ENCODE data around the gene LRRC4C. TPM values are rescaled to one million over a fixed set of nuclear protein-coding genes. Genes with fewer than 3 reads are reported as not detected.

Gene LRRC4C
- total RNA-seq, 1 experiment from 2014 or later: 0.72 TPM

- TF ChIP-seq STAT6 (CRISPR knock-in tag; conservative IDR thresholded peaks at IDR 0.05; ENCODE audit: low read depth): no peak
Measured at GRCh38 chr11:41042688-41043087, 416.8 kb downstream of the LRRC4C start (continued).

GRCh38 chr11:41040474-41040873, 419.0 kb downstream of the LRRC4C start:
- ChIA-PET POLR2A (no interaction called here), CTCF (no interaction called here)
- Mint-ChIP-seq H3K36me3 (no peaks in the 10 kb centered on the region), H3K27me3 (ENCODE audit: low read depth) (no peaks in the 10 kb centered on the region), H3K9me3 (peaks cover 3% of the 10 kb centered on the region; the same call in 1 of the 2 replicates), H3K4me3 (no peak overlapping the region), H3K4me1 (peaks cover 42% of the 10 kb centered on the region), H3K27ac (no peak overlapping the region)
- TF ChIP-seq OVOL2 (CRISPR knock-in tag; IDR thresholded peaks at IDR 0.05; ENCODE audit: borderline replicate concordance) (no peak), USF2 (CRISPR knock-in tag; IDR thresholded peaks at IDR 0.05) (no peak), SMAD3 (CRISPR knock-in tag; IDR thresholded peaks at IDR 0.05; ENCODE audit: borderline replicate concordance) (no peak), STAT6 (CRISPR knock-in tag; conservative IDR thresholded peaks at IDR 0.05; ENCODE audit: low read depth) (no peak), ZNF317 (CRISPR knock-in tag; IDR thresholded peaks at IDR 0.05; ENCODE audit: borderline replicate concordance, low read depth) (no peak)
- TF ChIP-seq, protein P1, sequence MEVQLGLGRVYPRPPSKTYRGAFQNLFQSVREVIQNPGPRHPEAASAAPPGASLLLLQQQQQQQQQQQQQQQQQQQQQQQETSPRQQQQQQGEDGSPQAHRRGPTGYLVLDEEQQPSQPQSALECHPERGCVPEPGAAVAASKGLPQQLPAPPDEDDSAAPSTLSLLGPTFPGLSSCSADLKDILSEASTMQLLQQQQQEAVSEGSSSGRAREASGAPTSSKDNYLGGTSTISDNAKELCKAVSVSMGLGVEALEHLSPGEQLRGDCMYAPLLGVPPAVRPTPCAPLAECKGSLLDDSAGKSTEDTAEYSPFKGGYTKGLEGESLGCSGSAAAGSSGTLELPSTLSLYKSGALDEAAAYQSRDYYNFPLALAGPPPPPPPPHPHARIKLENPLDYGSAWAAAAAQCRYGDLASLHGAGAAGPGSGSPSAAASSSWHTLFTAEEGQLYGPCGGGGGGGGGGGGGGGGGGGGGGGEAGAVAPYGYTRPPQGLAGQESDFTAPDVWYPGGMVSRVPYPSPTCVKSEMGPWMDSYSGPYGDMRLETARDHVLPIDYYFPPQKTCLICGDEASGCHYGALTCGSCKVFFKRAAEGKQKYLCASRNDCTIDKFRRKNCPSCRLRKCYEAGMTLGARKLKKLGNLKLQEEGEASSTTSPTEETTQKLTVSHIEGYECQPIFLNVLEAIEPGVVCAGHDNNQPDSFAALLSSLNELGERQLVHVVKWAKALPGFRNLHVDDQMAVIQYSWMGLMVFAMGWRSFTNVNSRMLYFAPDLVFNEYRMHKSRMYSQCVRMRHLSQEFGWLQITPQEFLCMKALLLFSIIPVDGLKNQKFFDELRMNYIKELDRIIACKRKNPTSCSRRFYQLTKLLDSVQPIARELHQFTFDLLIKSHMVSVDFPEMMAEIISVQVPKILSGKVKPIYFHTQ (CRISPR knock-in tag; IDR thresholded peaks at IDR 0.05): no peak
- ATAC-seq (no peak), DNase-seq (ENCODE audit: low spot score) (no peak)

DNA sequence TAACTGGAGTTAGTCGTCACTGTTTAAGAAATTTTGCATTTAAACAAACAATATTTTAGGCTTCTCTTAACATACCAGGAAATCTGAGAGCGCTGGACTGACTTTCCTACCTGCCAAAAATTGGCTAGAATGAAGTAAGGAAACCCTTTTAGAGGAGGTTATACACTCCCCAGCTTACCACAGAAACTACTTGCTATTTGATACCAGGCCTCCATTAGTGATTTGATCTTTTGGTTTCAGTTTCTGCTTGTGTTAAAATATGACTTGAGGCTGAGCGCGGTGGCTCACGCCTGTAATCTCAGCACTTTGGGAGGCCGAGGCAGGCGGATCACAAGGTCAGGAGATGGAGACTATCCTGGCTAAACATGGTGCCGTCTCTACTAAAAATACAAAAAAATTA, 419.9 kb downstream of the LRRC4C start:
- H3K4me3 Mint-ChIP-seq: no peak overlapping the region
- no peaks in the 10 kb centered on the region for H3K27me3 Mint-ChIP-seq (ENCODE audit: low read depth)
- peaks cover 3% of the 10 kb centered on the region; the same call in 1 of the 2 replicates for H3K9me3 Mint-ChIP-seq
- ATAC-seq (no peak), DNase-seq (ENCODE audit: low spot score) (no peak)
- H3K4me1 Mint-ChIP-seq: peaks cover 35% of the 10 kb centered on the region
- ChIA-PET POLR2A (no interaction called here), CTCF (no interaction called here)
- no peaks in the 10 kb centered on the region for H3K36me3 Mint-ChIP-seq
- no peak for TF ChIP-seq ZBTB21 (CRISPR knock-in tag; IDR thresholded peaks at IDR 0.05; ENCODE audit: borderline replicate concordance)
- TF ChIP-seq SP1 (CRISPR knock-in tag; conservative IDR thresholded peaks at IDR 0.05): no peak
- no peak for TF ChIP-seq JAZF1 (CRISPR knock-in tag; IDR thresholded peaks at IDR 0.05)
- H3K27ac Mint-ChIP-seq: no peak overlapping the region

- TF ChIP-seq, protein P2, sequence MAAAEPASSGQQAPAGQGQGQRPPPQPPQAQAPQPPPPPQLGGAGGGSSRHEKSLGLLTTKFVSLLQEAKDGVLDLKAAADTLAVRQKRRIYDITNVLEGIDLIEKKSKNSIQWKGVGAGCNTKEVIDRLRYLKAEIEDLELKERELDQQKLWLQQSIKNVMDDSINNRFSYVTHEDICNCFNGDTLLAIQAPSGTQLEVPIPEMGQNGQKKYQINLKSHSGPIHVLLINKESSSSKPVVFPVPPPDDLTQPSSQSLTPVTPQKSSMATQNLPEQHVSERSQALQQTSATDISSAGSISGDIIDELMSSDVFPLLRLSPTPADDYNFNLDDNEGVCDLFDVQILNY (CRISPR knock-in tag; IDR thresholded peaks at IDR 0.05): no peak
- Mint-ChIP-seq H3K4me3 (no peak overlapping the region), H3K4me1 (peaks cover 24% of the 10 kb centered on the region), H3K27ac (no peak overlapping the region), H3K9me3 (peaks cover 4% of the 10 kb centered on the region; the same call in 1 of the 2 replicates), H3K36me3 (peaks cover 3% of the 10 kb centered on the region; the same call in 1 of the 2 replicates), H3K27me3 (ENCODE audit: low read depth) (no peaks in the 10 kb centered on the region)
- ChIA-PET CTCF (no interaction called here), POLR2A (no interaction called here)
- ATAC-seq (no peak), DNase-seq (ENCODE audit: low spot score) (no peak)
Measured at GRCh38 chr11:41031551-41032060, 427.8 kb downstream of the LRRC4C start.
